Common myeloid progenitor, CD34-positive (primary cell): ENCODE data around the gene AFF4.
"Not testable (repeated sequence)": the region's sequence is repeated elsewhere in the genome, so short reads cannot be mapped to it uniquely, and the experiment has no call there.

Experiments used
- CTCF ChIA-PET: fragments of 350-600 bp; sonication (Branson Sonifier 250); formaldehyde crosslinking; loops from one replicate; lab custom pipeline; 2021; ENCODE audit warnings: antibody characterized with exemption; lab: Charles Lee
- POLR2A ChIA-PET: fragments of 350-600 bp; sonication (Branson Sonifier 250); formaldehyde crosslinking; loops from one replicate; lab custom pipeline; 2021; ENCODE audit warnings: antibody characterized with exemption; lab: Charles Lee
- DNase-seq, 3 donors: peaks; one replicate each; pipeline versions ENCODE4 v3.0.0 to v3.0.0-alpha.2; 2013
- H3K27ac ChIP-seq, 2 experiments: 1 replicate in 1 of 2; 2 replicates in 1 of 2; pipeline ENCODE4 v1.7.0; 2013; ENCODE audit warnings: inconsistent platforms in 2 of 2, low read length in 2 of 2, mild to moderate bottlenecking in 2 of 2, low read depth in 1 of 2, moderate library complexity in 1 of 2; ENCODE audit not compliant: severe bottlenecking in 2 of 2, insufficient read depth in 1 of 2, poor library complexity in 1 of 2
- H3K27me3 ChIP-seq, 5 experiments: replicated peaks in 2 of 5; 1 replicate in 3 of 5; 2 replicates in 2 of 5; pipeline versions ENCODE4 v1.6.1 to v1.7.0; 2013; ENCODE audit warnings: low read length in 4 of 5, mild to moderate bottlenecking in 2 of 5, moderate library complexity in 2 of 5, inconsistent platforms in 1 of 5; ENCODE audit not compliant: insufficient read depth in 5 of 5, control insufficient read depth in 4 of 5
- H3K36me3 ChIP-seq, 4 experiments: 1 replicate in 2 of 4; 2 replicates in 2 of 4; pipeline versions ENCODE4 v1.6.1 to v1.7.0; 2013; ENCODE audit warnings: low read length in 3 of 4, control low read depth in 1 of 4, mild to moderate bottlenecking in 1 of 4; ENCODE audit not compliant: control insufficient read depth in 4 of 4, insufficient read depth in 4 of 4
- H3K4me1 ChIP-seq, 4 experiments: 1 replicate in 3 of 4; 2 replicates in 1 of 4; pipeline versions ENCODE4 v1.6.1 to v1.7.1; 2013; ENCODE audit warnings: low read length in 3 of 4, mild to moderate bottlenecking in 3 of 4, control low read depth in 1 of 4, inconsistent platforms in 1 of 4, moderate library complexity in 1 of 4; ENCODE audit not compliant: control insufficient read depth in 4 of 4, insufficient read depth in 4 of 4; ENCODE audit errors: control extremely low read depth in 1 of 4
- H3K4me3 ChIP-seq, 7 experiments: 1 replicate in 4 of 7; 2 replicates in 3 of 7; pipeline versions ENCODE4 v1.5.1 to v1.7.0; 2013; ENCODE audit warnings: mild to moderate bottlenecking in 7 of 7, low read length in 6 of 7, moderate library complexity in 6 of 7, inconsistent platforms in 2 of 7, low read depth in 2 of 7, control low read depth in 1 of 7; ENCODE audit not compliant: insufficient read depth in 4 of 7, control insufficient read depth in 1 of 7; ENCODE audit errors: extremely low read depth in 1 of 7
- H3K9me3 ChIP-seq, 5 experiments: 1 replicate in 4 of 5; 2 replicates in 1 of 5; pipeline versions ENCODE4 v1.6.1 to v1.7.1; 2013; ENCODE audit warnings: low read length in 4 of 5, mild to moderate bottlenecking in 2 of 5, inconsistent platforms in 1 of 5, low read depth in 1 of 5, moderate library complexity in 1 of 5; ENCODE audit not compliant: control insufficient read depth in 4 of 5, insufficient read depth in 2 of 5; ENCODE audit errors: control extremely low read depth in 1 of 5
- WGBS: methylation state at CpG from one replicate; pipeline ENCODE4 v1.1.5; 2013; ENCODE audit not compliant: insufficient coverage; 5-methylcytosine and 5-hydroxymethylcytosine counted together

Gene AFF4

GRCh38 chr5:132860742-132861141, 102.7 kb downstream of the AFF4 start:
- DNase-seq, result no peak
- no peak overlapping the region for H3K27ac ChIP-seq
- CTCF ChIA-PET, result interaction anchor here (1.0 to 1.7 kb wide), 5 partner anchors 10 to 113 kb away, joined by 3 to 4 read pairs (median 3); partner anchors contain the start of gene CCNI2
- no peak overlapping the region for H3K4me3 ChIP-seq
- H3K27me3 ChIP-seq, result no peaks in the 10 kb centered on the region
- peaks cover 0 to 4% (median 4%) of the 10 kb centered on the region in 4 experiments for H3K4me1 ChIP-seq
- POLR2A ChIA-PET, result interaction anchor here (0.6 to 0.7 kb wide), 2 partner anchors 21 to 995 kb away, joined by 3 read pairs; no protein-coding TSS in a partner anchor
- H3K9me3 ChIP-seq, result no peaks in the 10 kb centered on the region
- 93% methylated on average over 3 of the region's 5 CpGs for WGBS
- H3K36me3 ChIP-seq, result no peaks in the 10 kb centered on the region

DNA sequence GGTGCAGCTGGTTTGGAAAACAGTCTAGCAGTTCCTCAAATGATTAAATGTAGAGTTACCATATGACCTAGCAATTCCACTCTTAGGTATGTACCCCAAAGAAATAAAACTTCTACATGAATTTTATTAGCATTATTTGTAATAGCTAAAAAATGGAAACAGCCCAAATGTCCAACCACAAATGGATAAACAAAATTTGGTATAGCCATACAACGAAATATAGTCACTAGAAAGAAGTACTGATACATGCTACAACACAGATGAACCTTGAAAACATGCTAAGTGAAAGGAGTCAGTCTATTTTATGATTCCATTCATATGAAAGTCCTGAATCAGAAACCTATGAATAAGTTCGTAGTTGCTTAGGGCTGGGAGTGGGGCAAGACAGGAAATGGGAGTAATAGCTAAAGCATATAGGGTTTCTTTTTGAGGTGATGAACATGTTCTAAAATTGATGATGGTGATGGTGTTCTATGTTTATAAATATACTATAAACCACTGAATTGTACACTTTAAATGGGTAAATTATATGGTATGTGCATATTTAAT, 103.5 kb downstream of the AFF4 start:
- WGBS, result no CpG with 5 or more reads among the region's 2 CpGs
- ChIA-PET CTCF (interaction anchor here (1.4 to 1.5 kb wide), 3 partner anchors 10 to 25 kb away, joined by 3 to 4 read pairs (median 4); no protein-coding TSS in a partner anchor), POLR2A (interaction anchor here (0.6 to 0.7 kb wide), 2 partner anchors 22 to 996 kb away, joined by 3 read pairs; no protein-coding TSS in a partner anchor)
- no peak overlapping the region for H3K27ac ChIP-seq
- H3K4me3 ChIP-seq, result no peak overlapping the region
- no peaks in the 10 kb centered on the region for H3K9me3 ChIP-seq
- H3K27me3 ChIP-seq, result no peaks in the 10 kb centered on the region
- H3K4me1 ChIP-seq, result no peaks in the 10 kb centered on the region
- H3K36me3 ChIP-seq, result no peaks in the 10 kb centered on the region
- no peak for DNase-seq

DNA sequence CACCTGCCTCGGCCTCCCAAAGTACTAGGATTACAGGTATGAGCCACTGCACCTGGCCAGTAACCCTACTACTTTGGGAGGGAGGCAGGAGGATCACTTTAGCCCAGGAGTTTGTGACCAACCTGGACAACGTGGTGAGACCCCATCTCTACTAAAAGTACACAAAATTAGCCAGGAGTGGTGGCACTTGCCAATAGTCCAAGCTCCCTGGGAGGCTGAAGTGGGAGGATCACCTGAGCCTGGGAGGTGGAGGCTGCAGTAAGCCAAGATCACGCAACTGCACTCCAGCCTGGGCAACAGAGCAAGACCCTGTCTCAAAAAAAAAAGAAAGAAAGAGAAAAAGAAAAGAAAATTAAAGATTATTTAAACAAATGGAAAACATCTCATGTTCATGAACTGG, 107.4 kb downstream of the AFF4 start:
- ChIA-PET CTCF (interaction anchor here (1.4 to 4.8 kb wide), 3 partner anchors 9 to 25 kb away, joined by 3 to 34 read pairs (median 10); partner anchors contain the start of genes GDF9, SHROOM1 and UQCRQ), POLR2A (no interaction called here)
- WGBS, result 100% methylated on average over 1 of the region's 3 CpGs
- no peak for DNase-seq
- H3K27ac ChIP-seq, result no peak overlapping the region
- no peaks in the 10 kb centered on the region for H3K36me3 ChIP-seq
- no peaks in the 10 kb centered on the region for H3K9me3 ChIP-seq
- peaks cover 0 to 2% (median 0%) of the 10 kb centered on the region in 4 experiments for H3K4me1 ChIP-seq
- H3K27me3 ChIP-seq, result no peaks in the 10 kb centered on the region
- H3K4me3 ChIP-seq, result no peak overlapping the region

DNA sequence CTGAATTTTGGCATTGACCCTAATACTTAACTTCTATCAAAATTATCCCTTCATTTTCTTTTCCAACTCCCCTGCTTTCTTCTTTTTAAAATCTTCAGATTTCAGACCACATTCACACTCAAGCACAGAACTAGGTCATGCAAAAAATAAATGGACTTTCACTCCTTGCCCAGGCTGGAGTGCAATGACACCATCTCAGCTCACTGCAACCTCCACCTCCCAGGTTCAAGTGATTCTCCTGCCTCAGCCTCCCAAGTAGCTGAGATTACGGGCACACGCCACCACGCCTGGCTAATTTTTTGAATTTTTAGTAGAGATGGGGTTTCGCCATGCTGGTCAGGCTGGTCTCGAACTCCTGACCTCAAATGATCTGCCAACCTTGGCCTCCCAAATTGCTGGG, 108.4 kb downstream of the AFF4 start:
- H3K9me3 ChIP-seq, H3K4me1 ChIP-seq, H3K27ac ChIP-seq, POLR2A ChIA-PET, H3K4me3 ChIP-seq, H3K27me3 ChIP-seq, H3K36me3 ChIP-seq, DNase-seq: not testable (repeated sequence)
- CTCF ChIA-PET, result interaction anchor here (1.5 to 4.8 kb wide), 3 partner anchors 9 to 19 kb away, joined by 6 to 34 read pairs (median 10); partner anchors contain the start of genes GDF9 and UQCRQ
- 100% methylated on average over 4 of the region's 5 CpGs for WGBS

DNA sequence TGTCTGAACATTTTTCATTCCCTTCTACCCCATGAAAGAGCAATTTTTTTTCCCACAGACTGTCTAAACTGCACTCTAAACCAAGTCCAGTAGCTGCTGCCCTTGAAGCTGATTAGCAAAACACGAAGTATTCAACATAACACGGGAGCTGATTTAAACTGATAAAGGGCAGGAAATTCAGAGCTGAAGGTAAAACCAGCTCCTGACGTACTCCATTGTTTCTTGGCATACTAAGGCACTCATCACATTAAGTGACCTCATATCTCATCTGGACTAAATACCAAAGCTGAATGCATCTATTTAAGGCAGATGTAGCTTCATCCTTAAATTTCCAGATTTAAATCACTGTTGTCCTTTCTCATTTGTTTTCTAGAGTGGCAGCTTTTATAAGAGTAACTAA, 109.1 kb downstream of the AFF4 start:
- CTCF ChIA-PET, result interaction anchor here (0.6 to 4.8 kb wide), 4 partner anchors 9 to 24 kb away, joined by 4 to 34 read pairs (median 8); partner anchors contain the start of genes GDF9, SHROOM1 and UQCRQ
- no peak overlapping the region for H3K4me3 ChIP-seq
- no peaks in the 10 kb centered on the region for H3K9me3 ChIP-seq
- 65% methylated on average over 3 of the region's 3 CpGs for whole genome bisulfite sequencing
- DNase-seq, result no peak
- H3K4me1 ChIP-seq, result peaks cover 0 to 2% (median 0%) of the 10 kb centered on the region in 4 experiments
- H3K27me3 ChIP-seq, result no peaks in the 10 kb centered on the region
- POLR2A ChIA-PET, result interaction anchor here (0.6 kb wide), 1 partner anchor 329 kb away, joined by 3 read pairs; no protein-coding TSS in a partner anchor
- no peaks in the 10 kb centered on the region for H3K36me3 ChIP-seq
- no peak overlapping the region for H3K27ac ChIP-seq

DNA sequence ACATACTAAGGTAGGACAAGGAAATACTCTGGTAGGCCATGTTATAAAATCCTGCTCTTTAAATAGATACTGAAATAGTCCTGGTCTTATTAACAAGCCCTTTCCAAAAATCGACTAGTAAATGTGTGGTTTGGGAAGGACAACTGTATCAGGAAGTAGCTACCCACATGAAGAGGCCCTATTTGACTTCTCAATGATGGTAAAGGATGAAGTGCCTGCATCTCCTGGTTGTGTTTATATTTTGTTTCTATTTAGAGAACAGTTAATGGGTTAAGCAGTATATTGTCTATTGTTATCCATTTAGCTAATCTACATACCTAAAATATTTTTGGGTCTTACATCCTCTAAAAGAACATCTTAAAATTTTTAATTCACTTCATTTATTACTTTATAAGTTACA, 109.6 kb downstream of the AFF4 start:
- WGBS, result no CpG with 5 or more reads among the region's 1 CpG
- H3K36me3 ChIP-seq, result no peaks in the 10 kb centered on the region
- H3K27me3 ChIP-seq, result no peaks in the 10 kb centered on the region
- ChIA-PET POLR2A (no interaction called here), CTCF (interaction anchor here (0.6 to 4.8 kb wide), 6 partner anchors 11 to 99 kb away, joined by 3 to 34 read pairs (median 4); partner anchors contain the start of genes GDF9, SHROOM1 and UQCRQ)
- H3K4me1 ChIP-seq, result peaks cover 0 to 2% (median 0%) of the 10 kb centered on the region in 4 experiments
- no peak overlapping the region for H3K27ac ChIP-seq
- no peak overlapping the region for H3K4me3 ChIP-seq
- H3K9me3 ChIP-seq, result no peaks in the 10 kb centered on the region
- peak in 1 of 3 donors; percentile 16 for DNase-seq

GRCh38 chr5:132853323-132853722, 110.1 kb downstream of the AFF4 start:
- Histone ChIP-seq H3K27ac (no peak overlapping the region), H3K4me3 (no peak overlapping the region), H3K36me3 (no peaks in the 10 kb centered on the region), H3K4me1 (peaks cover 0 to 2% (median 0%) of the 10 kb centered on the region in 4 experiments), H3K27me3 (no peaks in the 10 kb centered on the region), H3K9me3 (no peaks in the 10 kb centered on the region)
- DNase-seq, result no peak
- POLR2A ChIA-PET, result no interaction called here
- CTCF ChIA-PET, result interaction anchor here (0.6 to 4.8 kb wide), 4 partner anchors 12 to 98 kb away, joined by 3 to 34 read pairs (median 3); partner anchors contain the start of genes GDF9 and UQCRQ
- 100% methylated on average over 3 of the region's 3 CpGs for WGBS
